Measurements from ENCODE around the gene TLR8.

The TLR8 gene

GRCh38 chrX:12872741-12873140 lies 33.7 kb upstream of the TLR8 start:
- TF ChIP-seq ISL1 (CRISPR knock-in tag; IDR thresholded peaks at IDR 0.05), result no peak
- TF ChIP-seq CREB5 (CRISPR knock-in tag; IDR thresholded peaks at IDR 0.05; ENCODE audit: low read depth), result no peak
- no peak for TF ChIP-seq CSRNP3 (CRISPR knock-in tag; IDR thresholded peaks at IDR 0.05)
- no peak for TF ChIP-seq ZFP3 (CRISPR knock-in tag; IDR thresholded peaks at IDR 0.05)
- no peak for TF ChIP-seq PATZ1 (CRISPR knock-in tag; IDR thresholded peaks at IDR 0.05; ENCODE audit: borderline replicate concordance)
- TF ChIP-seq SNAI2 (CRISPR knock-in tag; IDR thresholded peaks at IDR 0.05), result no peak
- no peak for TF ChIP-seq BACH2 (CRISPR knock-in tag; IDR thresholded peaks at IDR 0.05; ENCODE audit: borderline replicate concordance)
- no peak for TF ChIP-seq PPARA (CRISPR knock-in tag; IDR thresholded peaks at IDR 0.05; ENCODE audit: borderline replicate concordance)
- TF ChIP-seq ZNF70 (CRISPR knock-in tag; IDR thresholded peaks at IDR 0.05), result no peak
- ATAC-seq, result no peak

GRCh38 chrX:12874581-12874980 lies 31.8 kb upstream of the TLR8 start:
- TF ChIP-seq ZNF565 (CRISPR knock-in tag; conservative IDR thresholded peaks at IDR 0.05; ENCODE audit: low read depth) (no peak), ISL1 (CRISPR knock-in tag; IDR thresholded peaks at IDR 0.05) (no peak), SNAI2 (CRISPR knock-in tag; IDR thresholded peaks at IDR 0.05) (no peak), TSHZ2 (CRISPR knock-in tag; IDR thresholded peaks at IDR 0.05) (no peak), OSR1 (CRISPR knock-in tag; IDR thresholded peaks at IDR 0.05) (no peak), CREB5 (CRISPR knock-in tag; IDR thresholded peaks at IDR 0.05; ENCODE audit: low read depth) (no peak), ESRRG (CRISPR knock-in tag; IDR thresholded peaks at IDR 0.05) (no peak), PPARA (CRISPR knock-in tag; IDR thresholded peaks at IDR 0.05; ENCODE audit: borderline replicate concordance) (no peak), CSDC2 (CRISPR knock-in tag; IDR thresholded peaks at IDR 0.05) (no peak), PATZ1 (CRISPR knock-in tag; IDR thresholded peaks at IDR 0.05; ENCODE audit: borderline replicate concordance) (no peak), RARB (CRISPR knock-in tag; IDR thresholded peaks at IDR 0.05) (no peak), BACH2 (CRISPR knock-in tag; IDR thresholded peaks at IDR 0.05; ENCODE audit: borderline replicate concordance) (no peak), GLIS3 (CRISPR knock-in tag; IDR thresholded peaks at IDR 0.05) (no peak), CSRNP3 (CRISPR knock-in tag; IDR thresholded peaks at IDR 0.05) (no peak), ZNF70 (CRISPR knock-in tag; IDR thresholded peaks at IDR 0.05) (no peak)
- no peak for ATAC-seq

GRCh38 chrX:12877386-12877785 lies 29.0 kb upstream of the TLR8 start:
- TF ChIP-seq BACH2 (CRISPR knock-in tag; IDR thresholded peaks at IDR 0.05; ENCODE audit: borderline replicate concordance) (no peak), SNAI2 (CRISPR knock-in tag; IDR thresholded peaks at IDR 0.05) (no peak), ZFP30 (CRISPR knock-in tag; IDR thresholded peaks at IDR 0.05) (no peak), ISL1 (CRISPR knock-in tag; IDR thresholded peaks at IDR 0.05) (no peak), ZNF70 (CRISPR knock-in tag; IDR thresholded peaks at IDR 0.05) (no peak), CSDC2 (CRISPR knock-in tag; IDR thresholded peaks at IDR 0.05) (no peak), ZNF8 (CRISPR knock-in tag; IDR thresholded peaks at IDR 0.05) (no peak), TOX (CRISPR knock-in tag; IDR thresholded peaks at IDR 0.05; ENCODE audit: borderline replicate concordance) (no peak), PATZ1 (CRISPR knock-in tag; IDR thresholded peaks at IDR 0.05; ENCODE audit: borderline replicate concordance) (no peak)

More at GRCh38 chrX:12877386-12877785, 29.0 kb upstream of the TLR8 start:
- no peak for ATAC-seq
